HG03280 (cell line): ENCODE results near the gene CAPN5.

Experiments
- ATAC-seq: cut with Tn5 transposase; IDR thresholded peaks from one replicate; pipeline ENCODE4 v1.9.1; 2021; ENCODE audit warnings: mild to moderate bottlenecking, moderate library complexity; ENCODE audit not compliant: unreplicated experiment

Gene CAPN5

DNA sequence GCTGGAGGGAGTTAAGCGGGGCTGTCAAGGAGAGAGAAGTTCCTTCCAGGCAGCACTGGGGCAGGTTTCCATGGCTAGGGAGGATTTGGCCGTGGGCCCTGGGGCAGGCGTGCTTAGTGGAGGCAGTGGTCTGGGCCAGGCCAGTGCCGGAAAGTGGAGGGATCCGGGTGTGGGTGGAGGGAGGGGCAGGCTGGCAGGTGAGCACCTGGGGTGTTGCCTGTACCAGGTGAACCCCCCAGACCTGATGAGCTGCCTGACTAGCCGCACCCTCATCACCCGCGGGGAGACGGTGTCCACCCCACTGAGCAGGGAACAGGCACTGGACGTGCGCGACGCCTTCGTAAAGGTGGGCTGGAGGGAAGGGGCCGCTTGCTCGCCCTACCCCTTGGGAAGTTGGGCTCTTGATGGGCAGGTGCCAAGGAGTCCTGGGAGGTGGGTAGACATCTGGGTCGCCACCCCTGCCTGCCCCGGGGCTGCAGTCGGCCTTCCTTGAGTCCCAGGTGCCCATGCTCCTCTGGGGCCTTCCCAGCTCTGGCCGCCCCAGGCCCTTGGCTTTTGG is 93.2 kb downstream of the CAPN5 start:
- no peak for ATAC-seq

GRCh38 chr11:77163271-77163670 is 96.5 kb downstream of the CAPN5 start:
- no peak for ATAC-seq

- no peak for ATAC-seq
Measured at GRCh38 chr11:77165066-77165465, 98.3 kb downstream of the CAPN5 start.

DNA sequence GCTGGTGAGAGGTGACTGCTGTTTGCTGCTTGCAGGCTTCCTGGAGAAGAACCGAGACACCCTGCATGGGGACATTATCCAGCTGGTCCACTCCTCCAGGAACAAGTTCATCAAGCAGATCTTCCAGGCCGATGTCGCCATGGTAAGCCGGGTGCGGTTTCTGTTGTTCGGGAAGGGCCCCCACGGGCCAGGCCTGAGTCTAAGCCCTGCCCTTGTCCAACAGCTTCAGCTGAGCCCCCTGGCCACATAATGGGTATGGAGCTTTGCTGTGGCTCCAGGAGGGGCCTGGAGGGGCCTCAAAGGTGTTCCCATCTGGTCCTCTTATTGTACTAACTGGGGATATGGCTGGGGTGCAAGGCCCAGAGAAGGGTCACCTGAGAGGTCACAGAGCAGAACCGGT is 99.2 kb downstream of the CAPN5 start:
- ATAC-seq = no peak

GRCh38 chr11:77167111-77167626 is 100.4 kb downstream of the CAPN5 start:
- ATAC-seq = no peak

GRCh38 chr11:77167791-77168190 is 101.0 kb downstream of the CAPN5 start:
- no peak for ATAC-seq

DNA sequence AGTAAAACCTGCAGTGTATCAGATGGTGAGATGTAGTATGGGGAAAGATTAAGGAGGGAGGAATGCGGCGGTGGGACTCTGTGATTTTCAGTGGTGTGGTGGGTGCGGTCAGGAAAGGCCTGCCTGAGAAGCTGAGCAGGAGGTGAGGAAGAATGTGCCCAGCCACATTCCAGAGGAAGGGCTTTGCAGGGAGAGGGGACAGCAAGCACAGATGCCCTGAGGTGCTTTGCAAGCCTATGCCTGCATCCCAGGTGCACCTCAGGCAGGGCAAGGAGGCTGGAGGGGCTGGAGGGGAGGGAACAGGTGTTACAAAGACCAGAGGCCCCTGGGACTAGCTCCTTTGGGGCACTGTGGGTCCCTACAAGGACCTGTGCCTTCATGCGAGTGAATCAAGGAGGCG is 103.3 kb downstream of the CAPN5 start:
- no peak for ATAC-seq

DNA sequence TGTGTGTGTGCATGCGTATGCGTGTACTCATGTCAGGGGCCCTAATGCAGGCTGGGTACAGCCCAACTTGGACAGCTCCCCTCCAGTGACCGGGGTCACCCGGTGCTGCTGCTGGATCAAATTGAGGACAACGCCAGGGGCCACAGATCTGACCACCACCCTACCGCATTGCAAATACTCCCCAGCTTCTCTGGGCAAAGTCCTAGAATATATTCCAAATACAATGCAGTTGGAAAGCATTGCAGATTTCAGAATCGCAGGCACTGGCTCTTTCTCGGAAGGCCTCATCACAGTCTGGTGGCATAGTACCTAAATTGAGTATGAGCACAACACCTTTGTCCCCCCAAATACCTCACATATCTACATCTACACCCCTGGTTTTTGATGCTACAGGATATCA is 104.5 kb downstream of the CAPN5 start:
- ATAC-seq = no peak

DNA sequence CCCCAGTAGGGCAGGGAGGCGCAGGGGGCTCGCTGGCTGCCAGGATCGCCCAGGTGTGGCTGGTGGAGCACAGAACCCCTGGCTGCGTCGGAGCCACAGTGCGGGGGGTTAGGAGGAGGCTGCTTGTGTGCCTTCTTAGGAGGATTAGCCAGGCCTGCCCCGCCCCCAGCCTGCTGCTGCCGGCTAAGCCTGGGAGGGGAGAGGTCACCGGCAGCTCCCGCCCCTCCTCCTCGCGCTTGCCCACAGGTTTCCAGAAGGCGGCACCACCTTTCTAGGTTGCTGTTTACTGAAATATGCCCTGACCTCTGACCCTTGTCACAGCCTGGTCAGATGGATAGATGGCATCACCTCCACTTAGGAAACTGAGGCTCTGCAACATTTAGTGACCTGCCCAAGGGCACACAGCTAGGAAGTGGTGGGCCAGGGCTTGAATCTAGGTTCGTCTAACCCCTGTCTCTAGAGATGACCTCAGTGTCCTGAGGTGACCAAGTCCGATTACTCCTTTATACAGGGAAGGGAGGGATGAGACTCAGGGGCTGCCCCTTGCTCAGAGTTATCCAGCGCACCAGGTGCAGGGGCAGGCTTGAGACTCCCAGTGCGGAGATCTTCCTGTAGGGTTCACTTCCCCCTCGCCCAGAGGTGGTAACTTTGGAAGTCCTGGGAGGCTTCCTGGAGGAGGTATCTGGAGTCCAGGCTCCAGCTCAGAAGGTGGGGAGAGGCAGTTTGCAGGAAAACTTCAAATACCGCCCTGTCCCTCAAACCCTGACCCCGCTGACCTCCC is 105.3 kb downstream of the CAPN5 start:
- no peak for ATAC-seq

- ATAC-seq = no peak
Measured at GRCh38 chr11:77172666-77172982, 105.9 kb downstream of the CAPN5 start.

DNA sequence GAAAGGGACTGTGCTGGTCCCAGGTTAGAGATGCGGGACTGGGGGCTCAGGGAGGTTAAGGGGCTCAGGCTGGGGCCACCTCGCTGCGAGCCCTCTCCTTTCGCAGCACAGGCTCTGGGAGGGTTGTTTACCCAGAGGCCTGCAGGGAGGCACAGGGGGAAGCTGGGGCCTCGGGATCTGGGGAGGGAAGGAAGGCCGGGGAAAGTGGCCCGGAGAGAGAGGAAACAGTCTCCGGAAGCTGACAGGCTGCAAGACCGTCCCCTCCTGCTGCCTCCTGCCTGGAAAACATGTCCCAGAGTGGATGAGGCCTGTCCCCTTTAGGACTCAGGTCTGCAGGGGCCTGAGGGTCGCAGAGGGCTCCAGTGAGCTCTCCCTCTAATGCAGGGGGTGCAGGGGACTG is 106.7 kb downstream of the CAPN5 start:
- no peak for ATAC-seq

- ATAC-seq = no peak
Measured at GRCh38 chr11:77174559-77174958, 107.8 kb downstream of the CAPN5 start.

DNA sequence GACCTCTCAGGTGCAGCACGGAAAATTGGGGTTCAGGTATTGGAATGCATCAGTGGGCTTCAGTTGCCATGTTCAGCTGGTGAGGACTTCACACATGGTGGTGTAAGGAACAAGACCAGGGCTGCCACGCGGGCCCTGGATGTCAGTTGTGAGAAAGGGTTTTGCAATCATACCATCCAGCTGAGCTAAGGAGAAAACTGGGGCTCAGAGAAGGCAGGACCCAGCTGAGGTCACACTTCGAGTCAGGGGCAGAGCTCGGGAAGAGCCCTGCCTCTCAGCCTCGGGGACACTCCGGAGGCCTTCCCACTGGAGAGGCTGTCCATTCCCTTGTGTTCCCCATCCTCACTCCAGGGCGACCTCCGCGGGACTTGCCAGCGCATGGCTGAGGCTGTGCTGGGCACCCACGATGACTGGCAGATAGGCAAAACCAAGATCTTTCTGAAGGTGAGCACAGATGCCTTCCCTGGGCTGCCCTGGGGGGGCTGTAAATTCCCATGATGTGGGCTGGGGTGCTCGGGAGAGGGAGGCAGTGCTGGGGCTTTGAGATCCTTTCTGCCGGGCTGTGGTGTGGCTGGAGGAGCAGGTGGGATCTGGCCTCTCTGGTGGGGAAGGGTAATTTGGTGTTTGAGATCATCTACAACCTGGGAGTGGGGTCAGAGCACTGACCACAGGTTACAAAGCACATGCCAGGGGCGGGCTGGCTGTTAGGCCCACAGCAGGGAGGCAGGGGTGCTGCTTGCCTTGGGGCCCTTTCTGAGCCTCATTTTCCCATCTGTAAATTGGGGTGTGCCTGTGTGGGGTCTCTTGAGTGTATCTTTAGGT is 108.5 kb downstream of the CAPN5 start:
- no peak for ATAC-seq
